Right lobe of liver (tissue), 6 donors: ENCODE data around the gene ZFC3H1. TPM values are rescaled to one million over a fixed set of nuclear protein-coding genes. Genes with fewer than 3 reads are reported as not detected.

ENCODE experiments used
- ATAC-seq, 4 donors: fragments of 200-7000 bp; cut with Tn5 transposase; one replicate each; pipeline ENCODE4 v1.9.1; 2020; ENCODE audit warnings: mild to moderate bottlenecking in 4 of 4, moderate library complexity in 4 of 4
- DNase-seq, 3 donors: peaks; one replicate each; pipeline ENCODE4 v3.0.0-alpha.2; 2020
- H3K27ac ChIP-seq, 3 donors: fragments of 200-600 bp; one replicate each; pipeline ENCODE4 v1.8.0; 2022
- H3K27me3 ChIP-seq, 2 donors: fragments of 200-600 bp; one replicate each; pipeline ENCODE4 v1.8.0; 2022
- H3K36me3 ChIP-seq, 4 donors: fragments of 200-600 bp; sonication (generic) in 1 of 4; one replicate each; pipeline versions ENCODE4 v1.5.1 to v1.8.0; 2017 to 2022; ENCODE audit warnings: control low read depth in 1 of 4
- H3K4me1 ChIP-seq, 4 donors: fragments of 200-600 bp; sonication (generic) in 1 of 4; one replicate each; pipeline versions ENCODE4 v1.5.1 to v1.8.0; 2017 to 2022; ENCODE audit warnings: control low read depth in 1 of 4
- H3K4me3 ChIP-seq, 3 donors: fragments of 200-600 bp; one replicate each; pipeline ENCODE4 v1.8.0; 2022
- H3K9me3 ChIP-seq, 4 donors: fragments of 200-600 bp; sonication (generic) in 1 of 4; one replicate each; pipeline versions ENCODE4 v1.5.1 to v1.8.0; 2017 to 2022; ENCODE audit warnings: control low read depth in 1 of 4
- POLR2A ChIP-seq: fragments of 450-650 bp; IDR thresholded peaks from one replicate; pipeline ENCODE4 v1.6.1; 2017; ENCODE audit warnings: antibody characterized with exemption, mild to moderate bottlenecking
- WGBS: methylation state at CpG from one replicate; pipeline ENCODE4 v1.1.6; 2018; ENCODE audit warnings: low coverage, low lambda C conversion rate; ENCODE audit not compliant: insufficient coverage; ENCODE audit errors: missing lambda C conversion rate; 5-methylcytosine and 5-hydroxymethylcytosine counted together
- intact Hi-C, 2 donors: fragments of 100-400 bp; cut with DNase I; formaldehyde crosslinking; loops; one replicate each; pipeline versions ENCODE4 v1.11.2 to v1.14.1; 2022
- total RNA-seq, 6 experiments: library from RNA; depleted of rRNA in 2 of 6; stranded (reverse); fragments of >200 nt in 2 of 6; fragmentation: NEBNext Ultra II Directional in 3 of 6; extraction: Animal tissue kit (Norgen Biotek cat#: 25700) in 3 of 6; gene quantifications; one replicate each; pipeline versions ENCODE4 v1.1.0 to v1.2.4, GENCODE V29; 2016 to 2023
- TF ChIP-seq, protein P1 (sequence below), 4 donors: fragments of 200-600 bp in 3 of 4; fragments of 450-650 bp in 1 of 4; IDR thresholded peaks; one replicate each; pipeline versions ENCODE4 v1.5.1 to v1.8.0; 2016 to 2022; ENCODE audit warnings: antibody characterized with exemption in 4 of 4, mild to moderate bottlenecking in 2 of 4
- donor health status: DM: no; HTN: yes; CAD: no.
- donor health status: DM: no; HTN: no; CAD: no.
- donor health status: DM: no; HTN: no; CAD: no.
- donor health status: DM: no; HTN: yes; CAD: no.
- donor health status: DM: no; HTN: yes; CAD: no.

The ZFC3H1 gene
- total RNA-seq, 6 experiments from 2014 or later: 13.0 to 27.3 (median 19.1) TPM

DNA sequence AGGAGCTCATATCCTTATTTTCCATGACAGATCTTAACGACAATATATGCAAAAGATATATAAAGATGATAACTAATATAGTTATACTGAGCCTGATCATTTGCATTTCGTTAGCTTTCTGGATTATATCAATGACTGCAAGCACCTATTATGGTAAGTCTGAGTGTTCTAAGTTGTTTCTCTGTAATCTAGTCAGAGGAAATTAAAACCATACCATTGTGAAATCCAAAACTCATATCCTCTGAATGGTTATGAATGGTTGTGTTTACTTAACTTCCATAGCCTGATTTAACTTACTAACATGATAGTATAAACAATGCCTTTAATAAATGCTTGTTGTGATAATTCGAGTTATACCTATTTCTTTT, 23.0 kb upstream of the ZFC3H1 start:
- Histone ChIP-seq H3K27ac (peak overlapping the region; percentile 74 to 89 (median 83)), H3K9me3 (no peaks in the 10 kb centered on the region), H3K4me3 (peak overlapping the region; percentile 73 to 86 (median 76)), H3K27me3 (no peaks in the 10 kb centered on the region), H3K4me1 (peaks cover 0 to 11% (median 5%) of the 10 kb centered on the region in 4 donors), H3K36me3 (no peaks in the 10 kb centered on the region)
- DNase-seq: no peak
- WGBS: 0% methylated on average over 3 of the region's 3 CpGs
- intact Hi-C loops: no loop called here
- TF ChIP-seq, protein P1, sequence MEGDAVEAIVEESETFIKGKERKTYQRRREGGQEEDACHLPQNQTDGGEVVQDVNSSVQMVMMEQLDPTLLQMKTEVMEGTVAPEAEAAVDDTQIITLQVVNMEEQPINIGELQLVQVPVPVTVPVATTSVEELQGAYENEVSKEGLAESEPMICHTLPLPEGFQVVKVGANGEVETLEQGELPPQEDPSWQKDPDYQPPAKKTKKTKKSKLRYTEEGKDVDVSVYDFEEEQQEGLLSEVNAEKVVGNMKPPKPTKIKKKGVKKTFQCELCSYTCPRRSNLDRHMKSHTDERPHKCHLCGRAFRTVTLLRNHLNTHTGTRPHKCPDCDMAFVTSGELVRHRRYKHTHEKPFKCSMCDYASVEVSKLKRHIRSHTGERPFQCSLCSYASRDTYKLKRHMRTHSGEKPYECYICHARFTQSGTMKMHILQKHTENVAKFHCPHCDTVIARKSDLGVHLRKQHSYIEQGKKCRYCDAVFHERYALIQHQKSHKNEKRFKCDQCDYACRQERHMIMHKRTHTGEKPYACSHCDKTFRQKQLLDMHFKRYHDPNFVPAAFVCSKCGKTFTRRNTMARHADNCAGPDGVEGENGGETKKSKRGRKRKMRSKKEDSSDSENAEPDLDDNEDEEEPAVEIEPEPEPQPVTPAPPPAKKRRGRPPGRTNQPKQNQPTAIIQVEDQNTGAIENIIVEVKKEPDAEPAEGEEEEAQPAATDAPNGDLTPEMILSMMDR (IDR thresholded peaks at IDR 0.05): no peak
- ATAC-seq: no peak

DNA sequence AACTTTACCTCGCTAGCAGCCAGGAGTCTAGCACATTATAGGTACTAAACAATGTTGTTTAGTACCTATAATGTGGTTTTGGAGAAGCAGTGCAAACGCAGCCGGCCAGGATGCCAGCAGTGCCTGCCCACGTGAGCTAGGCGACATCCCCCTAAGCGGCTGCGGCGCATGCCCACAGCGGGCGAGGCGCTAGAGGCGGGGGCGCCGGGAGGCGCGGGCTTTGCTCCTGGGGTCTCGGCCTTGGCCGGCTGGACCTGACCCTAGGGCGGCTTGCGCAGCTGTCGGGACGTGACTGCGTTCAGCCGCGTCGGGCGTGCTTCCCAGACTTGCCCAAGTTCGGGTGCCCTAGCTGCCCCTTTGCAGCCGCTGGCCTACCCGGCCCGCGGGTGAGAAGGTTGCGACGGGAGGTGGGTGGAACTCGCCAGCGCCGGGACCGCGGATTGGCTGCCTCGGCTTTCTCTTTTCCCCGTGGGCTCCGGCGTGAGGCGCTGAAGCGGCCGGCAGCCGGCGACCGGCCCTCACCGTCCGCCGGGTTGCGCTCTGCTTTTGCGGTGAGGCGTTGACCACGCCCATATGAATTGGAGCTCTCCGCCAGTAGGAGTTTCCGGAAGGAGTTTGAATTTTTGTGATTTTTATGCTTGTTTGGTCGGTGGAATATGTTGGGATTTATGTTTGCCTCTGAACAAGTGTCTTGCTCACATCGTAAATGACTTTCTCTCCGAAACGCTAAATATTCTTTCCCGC, 22.4 kb upstream of the ZFC3H1 start, which contains the start of gene TMEM19:
TSS of gene TMEM19 (plus strand) at position 169 of the 744 bp plus-strand sequence. CDS start 599 bp downstream, outside the sequence.
- H3K27me3 ChIP-seq: no peaks in the 10 kb centered on the region
- peak within 1 kb of the TSS; percentile 74 to 89 (median 83) for H3K27ac ChIP-seq
- 0% methylated on average over 7 of the region's 63 CpGs for WGBS
- ATAC-seq: peak; percentile 97 to 99 (median 98)
- DNase-seq: peak; percentile 94 to 97 (median 96)
- peaks cover 0 to 11% (median 5%) of the 10 kb centered on the region in 4 donors for H3K4me1 ChIP-seq
- H3K4me3 ChIP-seq: peak within 1 kb of the TSS; percentile 73 to 86 (median 76)
- TF ChIP-seq, protein P1 (IDR thresholded peaks at IDR 0.05): peak in 3 of 4 donors; percentile 38 to 44 (median 41)
- TF ChIP-seq POLR2A: peak; percentile 74
- no peaks in the 10 kb centered on the region for H3K9me3 ChIP-seq
- intact Hi-C loops: no loop called here
- no peaks in the 10 kb centered on the region for H3K36me3 ChIP-seq

DNA sequence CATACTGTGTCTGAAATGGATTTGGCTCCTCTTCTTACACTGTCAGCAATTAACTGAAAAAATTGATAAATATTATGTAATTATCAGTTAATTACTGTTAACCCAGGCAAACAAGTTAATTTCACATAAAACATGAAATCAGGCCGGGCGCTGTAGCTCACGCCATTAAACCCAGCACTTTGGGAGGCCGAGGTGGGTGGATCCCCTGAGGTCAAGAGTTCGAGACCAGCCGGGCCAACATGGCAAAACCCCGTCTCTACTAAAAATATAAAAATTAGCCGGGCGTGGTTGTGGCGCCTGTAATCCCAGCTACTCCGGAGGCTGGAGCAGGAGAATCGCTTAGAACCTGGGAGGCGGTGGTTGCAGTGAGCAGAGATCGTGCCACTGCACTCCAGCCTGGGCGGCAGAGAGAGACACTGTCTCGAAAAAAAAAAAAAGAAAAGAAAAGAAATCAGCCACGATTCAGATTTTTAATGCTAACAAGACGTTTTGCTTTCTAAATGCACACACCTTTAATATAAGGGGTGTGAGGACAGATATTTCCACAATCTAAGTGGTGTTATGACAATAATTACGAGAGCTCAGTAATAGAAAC, 21.8 kb upstream of the ZFC3H1 start:
- TF ChIP-seq POLR2A: no peak
- TF ChIP-seq, protein P1 (IDR thresholded peaks at IDR 0.05): no peak
- DNase-seq: no peak
- Histone ChIP-seq H3K27me3 (no peaks in the 10 kb centered on the region), H3K9me3 (no peaks in the 10 kb centered on the region), H3K36me3 (no peaks in the 10 kb centered on the region), H3K4me1 (peaks cover 0 to 11% (median 5%) of the 10 kb centered on the region in 4 donors), H3K4me3 (peak overlapping the region; percentile 73 to 86 (median 76)), H3K27ac (peak overlapping the region; percentile 74 to 89 (median 83))
- peak in 1 of 4 donors; percentile 1 for ATAC-seq
- intact Hi-C loops: no loop called here
- WGBS: 6% methylated on average over 19 of the region's 19 CpGs

DNA sequence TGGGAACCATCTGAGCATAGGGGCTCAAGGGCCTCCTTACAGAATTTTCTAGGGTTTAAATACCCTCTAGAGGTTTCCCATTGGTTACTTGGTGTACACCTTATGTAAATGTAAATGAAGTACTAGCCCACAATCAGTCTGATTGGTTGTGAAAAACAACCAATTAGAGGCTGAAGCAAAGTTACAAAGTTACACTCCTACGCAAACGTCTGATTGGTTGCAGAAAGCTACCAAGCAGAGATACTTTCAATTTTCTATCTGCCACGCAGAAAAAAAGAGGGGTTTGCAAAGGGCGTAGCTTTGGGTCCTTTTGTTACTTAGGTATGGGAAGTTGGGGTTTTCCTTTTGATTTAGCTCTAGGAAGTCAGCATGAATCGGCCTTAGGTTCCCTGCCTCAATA, 20.4 kb upstream of the ZFC3H1 start:
- DNase-seq (no peak), ATAC-seq (peak in 1 of 4 donors; percentile 9)
- Histone ChIP-seq H3K9me3 (no peaks in the 10 kb centered on the region), H3K27ac (no peak overlapping the region), H3K36me3 (no peaks in the 10 kb centered on the region), H3K27me3 (no peaks in the 10 kb centered on the region), H3K4me1 (peaks cover 0 to 11% (median 5%) of the 10 kb centered on the region in 4 donors), H3K4me3 (no peak overlapping the region)
- intact Hi-C loops: no loop called here
- 41% methylated on average over 4 of the region's 5 CpGs for WGBS
- TF ChIP-seq, protein P1 (IDR thresholded peaks at IDR 0.05): no peak
- no peak for TF ChIP-seq POLR2A
